HL-60 (cell line): ENCODE measurements around the gene MYO15A.

Source experiments
- CTCF ChIP-seq: IDR thresholded peaks from one replicate; pipeline ENCODE4 v1.5.1; 2011; ENCODE audit warnings: low read length, control low read depth, inconsistent platforms; ENCODE audit not compliant: insufficient read depth
- POLR2AphosphoS5 ChIP-seq: IDR thresholded peaks from 2 replicates; pipeline ENCODE4 v1.6.1; 2012; ENCODE audit warnings: low read depth
- TF ChIP-seq, protein P1 (sequence below): IDR thresholded peaks from 2 replicates; pipeline ENCODE4 v1.6.1; 2012; ENCODE audit warnings: low read depth; ENCODE audit not compliant: insufficient replicate concordance

DNA sequence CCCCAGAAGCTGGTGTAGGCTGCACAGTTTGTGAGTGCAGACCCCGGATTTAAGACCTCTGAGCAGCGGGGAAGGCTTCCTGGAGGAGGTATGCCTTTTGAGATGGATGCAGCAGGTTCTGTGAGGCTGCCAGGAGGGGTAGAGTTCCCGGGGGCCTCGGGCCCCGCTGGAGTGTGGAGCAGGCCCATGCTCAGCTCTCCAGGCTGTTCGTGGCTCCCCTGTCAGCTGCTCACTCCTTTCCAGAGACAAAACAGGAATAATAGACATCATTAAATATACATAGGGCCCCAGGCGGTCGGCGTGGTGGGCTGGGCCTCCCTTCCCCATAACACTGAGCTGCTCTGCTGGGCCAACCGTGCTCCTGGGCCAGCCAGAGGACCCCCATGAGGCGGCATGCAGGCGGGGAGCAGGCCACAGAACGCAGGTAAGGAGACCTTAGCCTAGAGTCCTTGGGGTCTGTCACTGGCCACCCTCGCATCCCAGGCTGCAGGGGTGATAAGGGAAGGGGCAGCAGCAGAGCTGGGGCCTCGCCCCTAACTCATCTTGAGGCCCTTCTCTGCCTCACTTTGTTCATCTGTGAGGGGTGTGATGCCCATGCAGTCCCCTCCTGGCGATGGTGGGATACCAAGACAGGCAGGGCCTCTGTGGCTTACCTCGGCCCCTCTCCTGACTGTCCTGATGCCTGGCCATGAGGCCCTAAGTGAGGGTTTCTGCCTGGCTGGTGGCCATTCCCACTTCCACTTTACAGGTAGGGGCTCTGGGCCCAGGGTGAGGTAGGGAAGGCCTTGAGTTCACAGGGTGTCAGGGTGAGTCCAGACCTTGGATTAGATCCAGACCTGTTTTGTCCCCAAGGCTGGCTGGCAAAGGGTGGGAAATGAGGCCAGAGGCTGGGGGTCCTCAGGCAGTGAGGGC is at the start of gene MYO15A:
- no peak for TF ChIP-seq CTCF
- no peak for TF ChIP-seq POLR2AphosphoS5
- TF ChIP-seq, protein P1, sequence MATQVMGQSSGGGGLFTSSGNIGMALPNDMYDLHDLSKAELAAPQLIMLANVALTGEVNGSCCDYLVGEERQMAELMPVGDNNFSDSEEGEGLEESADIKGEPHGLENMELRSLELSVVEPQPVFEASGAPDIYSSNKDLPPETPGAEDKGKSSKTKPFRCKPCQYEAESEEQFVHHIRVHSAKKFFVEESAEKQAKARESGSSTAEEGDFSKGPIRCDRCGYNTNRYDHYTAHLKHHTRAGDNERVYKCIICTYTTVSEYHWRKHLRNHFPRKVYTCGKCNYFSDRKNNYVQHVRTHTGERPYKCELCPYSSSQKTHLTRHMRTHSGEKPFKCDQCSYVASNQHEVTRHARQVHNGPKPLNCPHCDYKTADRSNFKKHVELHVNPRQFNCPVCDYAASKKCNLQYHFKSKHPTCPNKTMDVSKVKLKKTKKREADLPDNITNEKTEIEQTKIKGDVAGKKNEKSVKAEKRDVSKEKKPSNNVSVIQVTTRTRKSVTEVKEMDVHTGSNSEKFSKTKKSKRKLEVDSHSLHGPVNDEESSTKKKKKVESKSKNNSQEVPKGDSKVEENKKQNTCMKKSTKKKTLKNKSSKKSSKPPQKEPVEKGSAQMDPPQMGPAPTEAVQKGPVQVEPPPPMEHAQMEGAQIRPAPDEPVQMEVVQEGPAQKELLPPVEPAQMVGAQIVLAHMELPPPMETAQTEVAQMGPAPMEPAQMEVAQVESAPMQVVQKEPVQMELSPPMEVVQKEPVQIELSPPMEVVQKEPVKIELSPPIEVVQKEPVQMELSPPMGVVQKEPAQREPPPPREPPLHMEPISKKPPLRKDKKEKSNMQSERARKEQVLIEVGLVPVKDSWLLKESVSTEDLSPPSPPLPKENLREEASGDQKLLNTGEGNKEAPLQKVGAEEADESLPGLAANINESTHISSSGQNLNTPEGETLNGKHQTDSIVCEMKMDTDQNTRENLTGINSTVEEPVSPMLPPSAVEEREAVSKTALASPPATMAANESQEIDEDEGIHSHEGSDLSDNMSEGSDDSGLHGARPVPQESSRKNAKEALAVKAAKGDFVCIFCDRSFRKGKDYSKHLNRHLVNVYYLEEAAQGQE, result no peak
